Activated naive CD8-positive, alpha-beta T cell treated with anti-CD3 and anti-CD28 coated beads, Interleukin-2, amount 10 ng/mL, durations not matched to agents 7 days and 5 days (primary cell): ENCODE data around the gene UNC93B1. TPM values are rescaled to one million over a fixed set of nuclear protein-coding genes. Genes with fewer than 3 reads are reported as not detected.
A peak's percentile ranks its signal among the peaks of the same experiment; 100 is the strongest.
"Not testable (repeated sequence)": the region's sequence is repeated elsewhere in the genome, so short reads cannot be mapped to it uniquely, and the experiment has no call there.

Experiments used
- ATAC-seq: fragments of 150-1000 bp; cut with Tn5 transposase; one replicate; pipeline ENCODE4 v1.10.0; 2021; ENCODE audit warnings: low read depth, moderate library complexity
- POLR2A ChIA-PET: fragments of 350-600 bp; sonication (Branson Sonifier 250); formaldehyde crosslinking; loops from one replicate; lab custom pipeline; 2021; ENCODE audit warnings: antibody characterized with exemption; lab: Charles Lee
- DNase-seq: peaks from one replicate; pipeline ENCODE4 v3.0.0; 2021
- H3K27ac Mint-ChIP-seq: one replicate; pipeline ENCODE4 v1.8.0; 2022; ENCODE audit warnings: mild to moderate bottlenecking, mixed read lengths
- H3K27me3 Mint-ChIP-seq: one replicate; pipeline ENCODE4 v1.8.0; 2022; ENCODE audit warnings: mild to moderate bottlenecking, moderate library complexity, mixed read lengths
- H3K36me3 Mint-ChIP-seq: one replicate; pipeline ENCODE4 v1.8.0; 2021; ENCODE audit warnings: mild to moderate bottlenecking, mixed read lengths
- H3K4me1 Mint-ChIP-seq: one replicate; pipeline ENCODE4 v1.8.0; 2021; ENCODE audit warnings: mixed read lengths
- H3K4me3 Mint-ChIP-seq: one replicate; pipeline ENCODE4 v1.8.0; 2022; ENCODE audit warnings: mild to moderate bottlenecking, moderate library complexity, mixed read lengths
- H3K9me3 Mint-ChIP-seq: one replicate; pipeline ENCODE4 v1.8.0; 2021; ENCODE audit warnings: mixed read lengths
- total RNA-seq, 2 experiments: library from RNA; stranded (reverse); gene quantifications; one replicate each; pipeline ENCODE4 v1.2.3, GENCODE V29; 2021

UNC93B1 gene
- total RNA-seq, 2 experiments from 2014 or later = 35.1 to 42.6 TPM

DNA sequence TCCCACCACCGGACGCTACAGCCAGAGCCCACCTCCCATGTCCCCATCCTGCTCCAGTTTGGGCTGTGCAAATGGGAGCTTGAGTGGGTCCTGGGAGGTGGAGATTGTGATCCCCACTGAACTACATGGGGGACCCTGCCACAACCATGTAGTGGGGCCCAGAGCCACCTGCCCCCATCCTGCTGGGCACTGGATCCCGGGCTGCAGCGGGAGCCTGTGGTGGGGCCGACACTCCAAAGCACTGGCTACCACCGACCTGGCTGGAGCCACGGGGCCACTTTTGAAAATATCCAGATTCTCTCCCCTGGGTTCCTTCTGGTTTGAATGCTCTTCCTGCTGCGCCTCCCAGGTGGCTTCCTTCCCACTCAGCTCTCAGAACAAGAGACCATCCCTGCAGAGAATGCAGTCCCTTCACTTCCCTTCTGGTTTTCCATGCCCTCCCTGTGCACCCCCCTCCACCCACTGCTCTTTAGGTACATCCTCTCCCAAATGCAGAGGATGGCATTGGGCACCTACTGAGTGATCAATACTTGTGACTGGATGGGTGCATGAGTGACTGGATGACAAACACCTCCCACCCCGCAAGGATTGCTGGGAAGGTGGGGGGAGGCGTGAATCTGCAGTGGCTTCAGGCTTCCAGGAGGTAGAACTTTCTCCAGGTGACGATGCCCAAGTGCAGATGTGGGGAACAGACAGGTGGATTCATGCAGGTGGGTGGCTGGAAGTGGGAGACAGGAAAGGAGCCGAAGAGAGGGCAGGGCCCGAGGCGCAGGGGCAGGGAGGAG lies 846 bp upstream of the UNC93B1 start:
- Mint-ChIP-seq H3K36me3 (peaks cover 10% of the 10 kb centered on the region), H3K27ac (peak overlapping the region; percentile 86), H3K27me3 (no peaks in the 10 kb centered on the region), H3K9me3 (no peaks in the 10 kb centered on the region), H3K4me1 (peaks cover 31% of the 10 kb centered on the region), H3K4me3 (peak overlapping the region; percentile 89)
- DNase-seq = no peak
- POLR2A ChIA-PET = interaction anchor here (2.5 kb wide), 1 partner anchor 33 kb away, joined by 12 read pairs; the partner anchor contains the start of gene TCIRG1
- ATAC-seq = no peak

DNA sequence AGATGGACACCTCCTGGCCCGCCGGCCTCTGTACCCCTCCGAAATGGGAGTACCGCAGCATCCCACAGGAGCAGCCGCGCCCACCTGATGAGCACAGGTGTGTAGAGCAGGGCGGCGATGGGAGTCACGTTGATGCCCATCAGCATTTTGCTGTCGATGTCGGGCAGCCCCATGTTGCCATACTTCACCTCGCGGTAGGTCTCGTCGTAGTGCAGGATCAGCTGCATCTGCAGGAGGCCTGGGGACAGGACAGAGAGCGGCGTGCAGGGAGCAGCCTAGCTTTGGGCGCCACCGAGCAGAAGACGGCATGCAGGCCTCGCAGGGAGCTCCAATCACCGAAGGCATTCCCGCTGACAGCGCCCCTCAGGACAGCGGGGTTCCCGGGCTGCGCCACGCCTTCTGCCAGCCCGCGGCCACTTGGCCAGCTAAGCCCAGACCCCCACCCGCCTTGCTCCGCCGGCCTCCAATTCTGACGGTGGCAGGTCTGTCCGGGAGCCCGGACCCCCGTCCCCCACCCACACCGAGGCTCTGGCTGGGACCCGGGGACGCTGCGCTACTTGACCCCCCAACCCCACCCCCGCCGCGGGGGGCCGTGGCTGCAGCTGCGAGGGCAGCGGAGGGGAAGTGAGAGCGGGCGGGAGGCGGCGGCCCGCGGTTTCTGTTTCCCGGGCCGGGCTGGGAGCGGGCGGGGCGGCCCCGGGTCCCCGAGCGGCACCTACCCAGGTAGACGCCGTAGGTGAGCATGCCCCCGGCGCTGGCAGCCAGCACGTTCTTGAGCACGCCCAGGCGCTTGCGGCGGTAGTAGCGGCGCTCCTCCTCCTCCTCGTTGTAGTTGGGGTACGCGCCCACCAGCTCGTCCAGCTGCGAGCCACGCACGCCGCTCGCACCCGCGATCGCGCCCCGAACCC lies 705 bp downstream of the UNC93B1 start:
- ATAC-seq (peak; percentile 62), DNase-seq (peak; percentile 69)
- peaks cover 14% of the 10 kb centered on the region for H3K36me3 Mint-ChIP-seq
- H3K9me3 Mint-ChIP-seq = no peaks in the 10 kb centered on the region
- H3K27ac Mint-ChIP-seq = peak overlapping the region; percentile 67
- POLR2A ChIA-PET = interaction anchor here (1.0 to 2.5 kb wide), 2 partner anchors 35 to 50 kb away, joined by 3 to 12 read pairs; partner anchors contain the start of gene TCIRG1
- peak overlapping the region; percentile 83 for H3K4me3 Mint-ChIP-seq
- peaks cover 30% of the 10 kb centered on the region for H3K4me1 Mint-ChIP-seq
- no peaks in the 10 kb centered on the region for H3K27me3 Mint-ChIP-seq

DNA sequence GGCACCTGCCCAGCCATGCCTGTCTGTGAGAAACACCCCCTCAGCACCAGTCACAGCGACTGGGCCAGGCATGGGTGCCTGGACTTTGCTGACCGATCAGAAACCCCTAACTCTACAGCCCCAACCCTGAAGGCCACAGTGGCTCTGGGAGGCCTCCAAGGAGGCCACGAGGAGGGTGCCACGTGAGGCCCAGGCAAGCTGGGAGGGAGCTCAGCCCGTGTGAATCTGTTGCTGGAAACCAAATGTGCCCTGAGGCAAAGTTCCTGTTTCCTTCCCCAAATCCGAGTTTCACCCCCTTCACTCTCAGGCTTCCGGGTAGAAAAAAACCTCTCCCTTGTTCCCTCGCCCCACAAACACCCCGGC lies 1.3 kb downstream of the UNC93B1 start:
- H3K4me3 Mint-ChIP-seq = peak overlapping the region; percentile 83
- H3K9me3 Mint-ChIP-seq = no peaks in the 10 kb centered on the region
- H3K4me1 Mint-ChIP-seq = peaks cover 35% of the 10 kb centered on the region
- H3K27ac Mint-ChIP-seq = peak overlapping the region; percentile 67
- POLR2A ChIA-PET = interaction anchor here (1.0 to 2.5 kb wide), 2 partner anchors 35 to 51 kb away, joined by 3 to 12 read pairs; partner anchors contain the start of gene TCIRG1
- no peaks in the 10 kb centered on the region for H3K27me3 Mint-ChIP-seq
- DNase-seq (no peak), ATAC-seq (no peak)
- H3K36me3 Mint-ChIP-seq = peaks cover 15% of the 10 kb centered on the region

DNA sequence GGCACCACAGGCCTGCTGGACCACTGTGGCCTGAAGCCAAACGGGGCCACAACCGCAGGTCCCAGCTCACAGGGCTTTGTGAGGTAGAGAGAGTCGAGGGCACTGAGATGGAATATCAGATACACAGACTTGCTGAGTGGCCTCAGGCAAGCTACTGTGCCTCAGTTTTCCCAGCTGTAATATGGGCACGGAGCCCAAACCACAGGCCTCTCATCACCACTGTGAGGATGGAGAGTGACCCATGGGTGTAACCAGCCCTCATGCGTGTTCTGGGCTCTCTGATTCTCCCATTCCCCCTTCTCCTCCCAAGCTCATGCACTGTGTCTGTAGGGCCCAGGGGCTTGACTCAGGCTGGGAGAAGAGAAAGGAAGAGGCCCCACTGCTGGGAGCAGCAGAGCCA lies 4.2 kb downstream of the UNC93B1 start:
- Mint-ChIP-seq H3K27me3 (no peaks in the 10 kb centered on the region), H3K9me3 (no peaks in the 10 kb centered on the region), H3K36me3 (peaks cover 23% of the 10 kb centered on the region), H3K4me3 (no peak overlapping the region), H3K27ac (peak overlapping the region; percentile 8), H3K4me1 (peaks cover 41% of the 10 kb centered on the region)
- ATAC-seq (no peak), DNase-seq (no peak)
- POLR2A ChIA-PET = no interaction called here

DNA sequence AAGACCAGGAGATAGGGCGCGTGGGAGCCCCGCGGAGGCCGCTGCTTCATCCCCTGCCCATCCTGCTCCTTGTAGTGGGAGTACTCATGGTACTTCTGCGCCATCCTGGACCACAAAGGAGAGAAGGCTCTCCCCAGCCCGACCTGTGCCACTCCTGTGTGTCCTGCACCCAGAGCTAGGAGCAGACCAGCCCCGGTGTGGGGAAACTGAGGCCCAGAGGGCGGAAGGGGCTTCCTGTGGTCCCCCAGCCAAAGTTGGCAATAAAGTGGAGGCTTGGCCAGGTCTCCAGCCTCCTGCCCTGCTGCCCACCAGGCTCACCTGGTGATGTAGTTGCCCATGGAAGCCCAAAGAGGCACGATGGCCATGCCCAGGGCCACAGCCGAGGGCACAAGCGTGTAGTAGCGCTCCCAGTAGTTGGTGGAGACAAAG lies 4.7 kb downstream of the UNC93B1 start:
- Mint-ChIP-seq H3K27me3 (no peaks in the 10 kb centered on the region), H3K4me3 (no peak overlapping the region), H3K36me3 (peaks cover 23% of the 10 kb centered on the region), H3K9me3 (no peaks in the 10 kb centered on the region), H3K27ac (no peak overlapping the region), H3K4me1 (peaks cover 40% of the 10 kb centered on the region)
- ATAC-seq = no peak
- POLR2A ChIA-PET = interaction anchor here (1.0 kb wide), 1 partner anchor 40 kb away, joined by 3 read pairs; the partner anchor contains the start of gene TCIRG1
- DNase-seq = no peak

DNA sequence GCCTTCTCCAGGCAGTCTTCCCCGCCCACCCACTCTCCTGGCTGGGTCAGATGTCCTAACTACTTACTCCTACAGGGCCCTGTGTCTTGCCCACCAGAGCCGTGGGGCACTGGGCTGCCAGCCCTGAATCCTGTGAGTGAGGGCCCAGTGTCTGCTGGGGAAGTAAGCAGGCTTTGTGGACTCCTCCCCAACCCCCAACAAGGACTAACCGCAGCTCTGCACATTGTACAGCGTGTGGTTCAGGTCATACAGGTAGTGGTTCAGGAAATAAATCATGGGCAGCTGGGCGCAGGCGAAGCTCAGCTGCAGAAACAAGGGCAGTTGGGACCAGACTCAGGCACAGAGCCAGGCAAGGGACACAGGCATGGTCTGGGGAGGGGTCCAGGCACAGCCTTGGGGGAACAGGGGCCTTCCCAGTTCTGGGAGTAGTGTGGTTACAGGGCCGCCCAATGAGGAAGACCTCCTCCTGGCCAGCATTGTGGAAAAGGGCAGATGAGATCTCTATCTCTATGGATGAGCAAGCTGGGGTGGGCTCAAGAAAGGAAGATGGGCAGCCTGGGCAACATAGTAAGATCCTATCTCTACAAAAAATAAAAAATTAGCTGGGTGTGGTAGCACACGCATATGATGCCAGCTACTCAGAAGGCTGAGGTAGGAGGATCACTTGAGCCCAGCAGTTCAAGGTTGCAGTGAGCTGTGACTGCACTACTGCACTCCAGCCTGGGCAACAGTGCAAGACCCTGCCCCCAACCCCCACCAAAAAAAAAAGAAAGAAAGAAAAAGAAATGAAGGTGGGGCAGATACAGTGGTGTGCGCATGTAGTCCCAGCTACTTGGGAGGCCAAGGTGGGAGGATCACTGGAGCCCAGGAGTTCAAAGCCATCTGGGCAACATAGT lies 5.5 kb downstream of the UNC93B1 start:
- no peaks in the 10 kb centered on the region for H3K9me3 Mint-ChIP-seq
- H3K27ac Mint-ChIP-seq = peak overlapping the region; percentile 84
- peaks cover 23% of the 10 kb centered on the region for H3K36me3 Mint-ChIP-seq
- peaks cover 42% of the 10 kb centered on the region for H3K4me1 Mint-ChIP-seq
- POLR2A ChIA-PET = interaction anchor here (1.0 to 1.6 kb wide), 2 partner anchors 39 to 41 kb away, joined by 3 to 4 read pairs; partner anchors contain the start of gene TCIRG1
- no peaks in the 10 kb centered on the region for H3K27me3 Mint-ChIP-seq
- H3K4me3 Mint-ChIP-seq = peak overlapping the region; percentile 73
- DNase-seq (no peak), ATAC-seq (peak; percentile 69)

DNA sequence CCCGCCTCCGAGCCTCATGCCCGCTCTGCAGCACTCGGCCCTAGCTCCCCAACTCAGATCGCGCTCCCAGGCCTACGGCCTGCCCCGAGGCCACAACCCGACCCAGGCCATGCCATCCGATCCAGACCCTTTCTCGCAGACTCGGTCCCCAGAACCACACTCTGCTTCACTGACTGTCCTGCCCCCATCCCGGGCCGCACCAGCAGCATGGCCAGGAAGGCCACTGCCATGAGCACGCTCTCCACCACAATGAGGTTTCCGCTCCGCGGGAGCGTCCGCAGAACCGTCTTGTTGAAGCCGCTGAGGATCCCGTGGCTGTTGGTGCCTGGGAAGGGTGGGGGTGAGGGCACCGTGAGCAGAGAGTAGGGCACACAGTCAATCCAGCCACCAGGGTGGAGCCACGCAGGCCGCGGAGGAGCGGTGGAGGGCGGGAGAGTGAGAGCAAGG lies 6.4 kb downstream of the UNC93B1 start:
- Mint-ChIP-seq H3K4me1 (peaks cover 36% of the 10 kb centered on the region), H3K36me3 (peaks cover 18% of the 10 kb centered on the region), H3K4me3 (peak overlapping the region; percentile 73), H3K27ac (peak overlapping the region; percentile 60), H3K27me3 (no peaks in the 10 kb centered on the region), H3K9me3 (no peaks in the 10 kb centered on the region)
- POLR2A ChIA-PET = interaction anchor here (1.6 kb wide), 1 partner anchor 40 kb away, joined by 4 read pairs; no protein-coding TSS in a partner anchor
- DNase-seq (no peak), ATAC-seq (peak; percentile 27)

DNA sequence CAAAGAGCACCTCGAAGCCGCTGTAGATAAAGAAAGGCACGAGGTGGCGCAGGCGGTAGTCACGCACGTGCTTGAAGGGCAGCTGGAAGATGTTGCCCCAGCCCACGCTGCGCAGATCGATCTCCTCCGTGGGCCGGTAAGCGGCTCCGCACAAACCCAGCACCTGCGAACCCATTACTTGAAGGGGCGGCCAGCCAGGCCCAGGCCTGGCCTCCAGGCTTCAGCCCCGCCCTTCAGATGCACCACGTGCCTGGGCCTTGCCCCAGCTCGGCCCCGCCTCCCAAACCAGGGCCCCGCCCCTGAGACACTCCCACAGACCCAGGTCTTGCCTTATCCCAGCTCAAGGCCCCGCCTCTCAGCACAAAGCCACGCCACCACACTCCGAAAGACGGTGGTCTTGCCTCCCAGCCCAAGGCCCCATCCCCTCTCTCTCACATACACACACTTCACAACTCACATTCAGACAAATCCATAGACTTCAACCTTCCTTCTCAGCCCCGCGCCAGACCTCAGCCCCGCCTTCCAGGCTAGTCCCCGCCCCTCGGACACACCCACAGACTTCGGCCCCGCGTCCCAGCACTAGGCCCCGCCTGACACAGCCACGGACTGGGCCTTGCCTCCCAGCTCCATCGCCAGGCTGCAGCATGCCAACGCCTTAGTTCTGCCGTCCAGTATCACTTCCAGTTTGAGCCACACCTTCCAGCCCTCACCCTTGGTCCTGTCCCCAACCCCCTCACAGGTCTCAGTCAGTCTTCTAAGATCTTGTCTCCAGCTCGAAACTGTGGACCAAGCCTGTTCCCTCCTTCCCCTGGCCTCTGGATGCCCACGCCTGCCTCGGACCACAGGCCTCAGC lies 7.0 kb downstream of the UNC93B1 start:
- Mint-ChIP-seq H3K27me3 (no peaks in the 10 kb centered on the region), H3K27ac (peak overlapping the region; percentile 40), H3K36me3 (peaks cover 16% of the 10 kb centered on the region), H3K4me3 (peak overlapping the region; percentile 73), H3K4me1 (peaks cover 31% of the 10 kb centered on the region), H3K9me3 (no peaks in the 10 kb centered on the region)
- peak; percentile 59 for DNase-seq
- peak; percentile 32 for ATAC-seq
- POLR2A ChIA-PET = no interaction called here

DNA sequence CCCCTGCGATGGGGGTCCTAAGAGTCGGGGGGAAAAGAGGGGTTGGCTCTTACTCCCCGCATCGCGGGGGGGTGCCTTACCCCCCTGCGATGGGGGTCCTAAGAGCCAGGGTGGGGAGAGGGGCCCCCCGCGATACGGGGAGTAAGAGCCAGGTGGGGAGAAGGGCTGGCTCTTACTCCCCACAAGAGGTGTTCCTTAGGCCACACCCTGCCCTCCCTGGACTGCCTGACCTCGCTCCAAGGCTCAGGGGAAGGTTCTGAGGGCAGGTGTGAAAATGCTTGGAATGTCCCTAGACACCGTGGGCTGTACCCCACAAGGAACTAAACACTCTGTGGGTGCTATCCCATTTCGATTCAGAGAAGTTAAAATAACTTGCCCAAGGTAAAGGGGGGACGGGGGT lies 7.8 kb downstream of the UNC93B1 start:
- DNase-seq (peak; percentile 18), ATAC-seq (no peak)
- no peaks in the 10 kb centered on the region for H3K9me3 Mint-ChIP-seq
- no peak overlapping the region for H3K4me3 Mint-ChIP-seq
- peaks cover 31% of the 10 kb centered on the region for H3K4me1 Mint-ChIP-seq
- POLR2A ChIA-PET = no interaction called here
- no peaks in the 10 kb centered on the region for H3K27me3 Mint-ChIP-seq
- no peak overlapping the region for H3K27ac Mint-ChIP-seq
- peaks cover 15% of the 10 kb centered on the region for H3K36me3 Mint-ChIP-seq

DNA sequence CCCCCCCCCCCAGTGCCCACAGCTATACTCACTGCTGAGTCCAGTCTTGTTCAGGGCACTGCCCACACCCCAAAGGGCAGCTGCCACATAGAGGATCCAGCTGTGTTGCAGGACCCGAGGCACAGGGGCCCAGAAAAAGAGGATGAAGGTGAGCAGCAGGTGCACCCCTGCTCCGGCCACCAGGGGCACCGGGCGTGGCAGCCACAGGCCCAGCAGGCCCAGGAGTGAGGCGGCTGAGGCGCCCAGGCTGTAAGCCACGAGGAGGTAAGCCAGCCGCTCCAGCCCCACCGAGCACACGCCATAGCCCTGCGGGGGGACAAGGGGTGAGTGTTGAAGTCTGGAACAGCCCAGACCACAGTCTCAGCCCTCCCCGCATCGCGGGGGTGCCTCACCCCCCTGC lies 8.3 kb downstream of the UNC93B1 start:
- peaks cover 31% of the 10 kb centered on the region for H3K4me1 Mint-ChIP-seq
- peak; percentile 28 for DNase-seq
- H3K27ac Mint-ChIP-seq, ATAC-seq, H3K4me3 Mint-ChIP-seq, H3K9me3 Mint-ChIP-seq, POLR2A ChIA-PET, H3K27me3 Mint-ChIP-seq: not testable (repeated sequence)
- H3K36me3 Mint-ChIP-seq = peaks cover 15% of the 10 kb centered on the region

DNA sequence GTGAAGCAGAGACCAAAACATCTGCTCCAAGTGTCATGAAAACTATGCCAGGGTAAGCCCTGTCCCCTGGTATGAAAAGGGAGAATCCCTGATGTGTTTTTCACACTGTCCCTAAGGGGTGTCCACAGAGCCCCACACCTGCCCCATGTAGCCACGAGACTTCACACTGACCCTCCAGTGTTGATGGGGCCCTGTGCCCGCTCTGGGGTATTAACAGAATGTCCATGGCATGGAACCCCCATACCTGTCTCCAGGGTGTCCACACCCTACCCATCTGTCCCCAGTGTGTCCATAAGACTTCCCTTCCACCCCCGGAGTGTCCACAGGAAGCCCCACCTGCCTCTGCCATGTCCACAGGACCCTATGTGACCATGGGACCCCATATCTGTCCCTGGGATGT lies 8.8 kb downstream of the UNC93B1 start:
- peaks cover 15% of the 10 kb centered on the region for H3K36me3 Mint-ChIP-seq
- DNase-seq, H3K27me3 Mint-ChIP-seq, H3K4me3 Mint-ChIP-seq, H3K27ac Mint-ChIP-seq, H3K9me3 Mint-ChIP-seq, POLR2A ChIA-PET, ATAC-seq: not testable (repeated sequence)
- peaks cover 30% of the 10 kb centered on the region for H3K4me1 Mint-ChIP-seq

DNA sequence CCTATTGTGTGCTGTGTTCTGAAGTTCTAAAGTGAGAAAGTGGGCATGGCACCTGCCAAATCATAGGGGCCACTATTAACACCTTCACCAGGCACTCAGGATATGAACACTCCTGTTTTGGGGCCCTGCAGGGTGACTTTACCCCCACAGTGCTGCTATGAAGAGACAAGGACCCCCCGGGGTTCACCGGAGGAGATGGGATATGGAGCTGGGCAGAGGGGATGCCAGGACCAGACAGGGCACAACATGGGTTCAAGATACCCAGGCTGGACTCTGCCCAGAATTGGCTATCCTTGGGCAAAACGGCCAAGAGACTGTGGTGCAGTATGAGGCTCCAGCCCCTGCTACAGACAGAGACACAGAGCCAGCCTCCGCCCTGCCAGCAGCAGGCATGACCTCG lies 9.5 kb downstream of the UNC93B1 start:
- ATAC-seq, H3K4me3 Mint-ChIP-seq, H3K27ac Mint-ChIP-seq, H3K27me3 Mint-ChIP-seq, POLR2A ChIA-PET, H3K9me3 Mint-ChIP-seq, DNase-seq: not testable (repeated sequence)
- H3K36me3 Mint-ChIP-seq = peaks cover 15% of the 10 kb centered on the region
- H3K4me1 Mint-ChIP-seq = peaks cover 26% of the 10 kb centered on the region
